ENCODE measurements around the gene KCNA5.

KCNA5 gene

DNA sequence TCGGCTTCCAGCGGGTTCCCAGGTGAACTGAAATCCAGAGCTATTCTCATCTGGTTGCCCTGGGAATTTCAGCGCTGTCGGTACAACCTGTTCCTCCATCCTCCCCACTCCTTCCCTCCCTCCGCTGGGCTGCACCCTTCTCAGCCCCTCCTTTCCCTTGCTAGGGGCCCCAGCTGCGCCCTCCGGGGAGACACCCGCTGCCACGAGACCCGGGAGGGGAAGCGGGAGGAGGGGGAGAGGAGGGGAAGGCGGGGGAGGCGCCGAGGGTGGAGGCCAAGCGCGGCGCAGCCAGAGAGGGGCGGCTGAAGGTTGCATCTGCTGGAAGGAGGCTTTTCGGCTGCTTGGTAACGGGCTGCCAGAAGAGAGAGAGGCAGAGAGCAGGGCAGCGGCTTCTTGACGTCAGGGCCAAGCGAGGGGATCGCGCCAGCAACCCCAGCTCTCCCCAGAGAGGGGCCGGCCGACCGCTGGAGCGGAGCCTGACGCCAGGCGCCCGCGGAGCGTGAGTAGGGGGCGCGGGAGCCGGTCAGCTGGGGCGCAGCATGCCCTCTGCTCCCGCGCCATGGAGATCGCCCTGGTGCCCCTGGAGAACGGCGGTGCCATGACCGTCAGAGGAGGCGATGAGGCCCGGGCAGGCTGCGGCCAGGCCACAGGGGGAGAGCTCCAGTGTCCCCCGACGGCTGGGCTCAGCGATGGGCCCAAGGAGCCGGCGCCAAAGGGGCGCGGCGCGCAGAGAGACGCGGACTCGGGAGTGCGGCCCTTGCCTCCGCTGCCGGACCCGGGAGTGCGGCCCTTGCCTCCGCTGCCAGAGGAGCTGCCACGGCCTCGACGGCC is at the start of gene KCNA5:
Gene KCNA5 (plus strand): TSS at position 291 of the 831 bp plus-strand sequence. CDS start 269 bp downstream, at position 560.
- ATAC-seq: no peak
- no peaks in the 10 kb centered on the region for H3K36me3 Mint-ChIP-seq
- DNase-seq (ENCODE audit: low spot score in 2 of 2): no peak
- H3K4me3 Mint-ChIP-seq: no peak within 1 kb of the TSS
- no peak within 1 kb of the TSS for H3K27ac Mint-ChIP-seq
- H3K4me1 Mint-ChIP-seq: no peaks in the 10 kb centered on the region
- no peaks in the 10 kb centered on the region for H3K9me3 Mint-ChIP-seq

DNA sequence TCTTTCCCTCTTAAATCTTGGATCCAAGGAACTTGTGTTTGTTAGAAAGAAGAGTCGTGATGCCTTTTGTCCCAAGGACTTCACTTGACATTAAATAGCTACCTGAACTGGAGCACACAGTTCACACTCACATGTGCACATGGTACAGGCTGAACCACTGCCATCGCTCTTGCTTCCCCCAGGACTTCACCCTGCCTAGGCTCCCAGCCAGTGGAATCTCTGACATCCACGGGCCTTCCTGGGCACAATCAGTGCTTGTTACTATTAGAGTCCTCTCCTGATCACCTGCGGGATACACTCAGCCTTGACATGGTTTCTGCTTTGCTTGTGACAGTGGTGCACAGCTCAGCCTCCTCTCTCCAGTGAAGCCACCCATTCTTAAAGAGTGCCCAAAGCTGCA is 49.1 kb upstream of the KCNA5 start:
- Mint-ChIP-seq H3K36me3 (no peaks in the 10 kb centered on the region), H3K4me1 (no peaks in the 10 kb centered on the region), H3K27ac (no peak overlapping the region), H3K4me3 (no peak overlapping the region), H3K9me3 (no peaks in the 10 kb centered on the region)
- DNase-seq (ENCODE audit: low spot score in 2 of 2) (no peak), ATAC-seq (no peak)

GRCh38 chr12:4996714-4997113 is 47.0 kb upstream of the KCNA5 start:
- DNase-seq (ENCODE audit: low spot score in 2 of 2) (no peak), ATAC-seq (no peak)
- Mint-ChIP-seq H3K4me3 (no peak overlapping the region), H3K27ac (no peak overlapping the region), H3K9me3 (no peaks in the 10 kb centered on the region), H3K4me1 (no peaks in the 10 kb centered on the region), H3K36me3 (no peaks in the 10 kb centered on the region)

GRCh38 chr12:4997939-4998338 is 45.7 kb upstream of the KCNA5 start:
- DNase-seq (ENCODE audit: low spot score in 2 of 2) (no peak), ATAC-seq (no peak)
- Mint-ChIP-seq H3K4me1 (no peaks in the 10 kb centered on the region), H3K27ac (no peak overlapping the region), H3K36me3 (no peaks in the 10 kb centered on the region), H3K4me3 (no peak overlapping the region), H3K9me3 (no peaks in the 10 kb centered on the region)

DNA sequence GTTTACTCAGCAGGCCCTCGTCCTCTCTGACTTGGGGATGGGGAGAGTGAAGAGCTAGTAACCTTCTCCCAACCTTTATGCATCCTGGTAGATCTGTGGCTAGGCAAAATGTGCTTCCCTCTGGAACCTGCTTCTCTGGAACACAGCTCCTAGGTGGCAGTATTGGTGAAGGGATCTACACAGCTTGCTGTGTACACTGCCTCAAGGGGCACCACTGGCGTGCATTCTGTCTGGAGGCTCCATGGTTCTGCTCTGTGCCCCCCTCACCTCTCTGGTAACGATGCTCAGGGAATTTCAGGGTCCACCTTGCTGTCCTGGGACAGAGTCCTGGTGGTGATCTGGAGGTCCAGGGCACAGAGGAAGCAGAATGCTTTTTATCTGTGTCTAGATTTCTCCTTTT is 43.5 kb upstream of the KCNA5 start:
- DNase-seq (ENCODE audit: low spot score in 2 of 2) (no peak), ATAC-seq (no peak)
- Mint-ChIP-seq H3K4me1 (no peaks in the 10 kb centered on the region), H3K9me3 (no peaks in the 10 kb centered on the region), H3K4me3 (no peak overlapping the region), H3K36me3 (no peaks in the 10 kb centered on the region), H3K27ac (no peak overlapping the region)

DNA sequence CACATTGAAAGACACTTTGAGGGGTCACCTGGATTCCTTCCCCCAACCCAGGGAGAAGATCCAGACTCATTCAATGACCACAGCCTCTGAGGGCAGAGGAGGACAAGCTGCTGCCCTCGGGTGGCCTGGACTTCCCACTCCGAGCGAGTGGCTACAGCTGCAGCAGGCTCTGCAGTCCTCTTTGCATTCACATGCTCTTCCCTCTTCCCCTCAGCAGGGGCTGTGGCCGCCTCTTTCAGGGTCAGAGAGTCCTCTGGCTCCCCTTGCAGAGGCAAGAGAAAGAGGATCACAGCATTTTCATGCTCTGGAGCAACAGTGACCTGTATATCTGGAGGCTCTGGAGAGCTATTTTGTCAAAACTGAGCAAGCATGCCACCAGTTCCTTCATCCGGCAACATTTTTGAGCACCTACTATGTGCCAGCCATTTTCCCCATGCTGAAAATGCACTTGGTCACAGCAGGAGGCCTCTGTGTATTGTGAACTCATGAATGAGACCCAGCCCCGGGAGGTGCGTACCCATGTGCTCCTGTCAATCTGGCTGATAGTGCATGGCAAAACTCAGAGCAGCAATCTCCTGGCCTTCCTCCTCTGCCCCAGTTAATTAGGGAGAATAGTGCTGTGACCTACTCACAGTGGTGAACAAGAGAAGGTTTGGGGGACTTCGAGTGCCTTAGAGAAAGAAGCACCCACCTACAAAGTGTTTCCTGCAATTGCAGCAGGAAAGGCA is 42.9 kb upstream of the KCNA5 start:
- Mint-ChIP-seq H3K9me3 (no peaks in the 10 kb centered on the region), H3K36me3 (no peaks in the 10 kb centered on the region), H3K27ac (no peak overlapping the region), H3K4me3 (no peak overlapping the region), H3K4me1 (no peaks in the 10 kb centered on the region)
- DNase-seq (ENCODE audit: low spot score in 2 of 2) (no peak), ATAC-seq (no peak)

- Mint-ChIP-seq H3K36me3 (no peaks in the 10 kb centered on the region), H3K4me3 (no peak overlapping the region), H3K9me3 (no peaks in the 10 kb centered on the region), H3K27ac (no peak overlapping the region), H3K4me1 (no peaks in the 10 kb centered on the region)
- ATAC-seq: peak; percentile 64
- DNase-seq (ENCODE audit: low spot score in 2 of 2): peak; percentile 11 to 55
Measured at GRCh38 chr12:5003025-5003666, 40.5 kb upstream of the KCNA5 start.

GRCh38 chr12:5008661-5009060 is 35.0 kb upstream of the KCNA5 start:
- H3K27ac Mint-ChIP-seq: no peak overlapping the region
- H3K9me3 Mint-ChIP-seq: no peaks in the 10 kb centered on the region
- H3K4me1 Mint-ChIP-seq: no peaks in the 10 kb centered on the region
- no peaks in the 10 kb centered on the region for H3K36me3 Mint-ChIP-seq
- DNase-seq (ENCODE audit: low spot score in 2 of 2) (no peak), ATAC-seq (no peak)
- H3K4me3 Mint-ChIP-seq: no peak overlapping the region

DNA sequence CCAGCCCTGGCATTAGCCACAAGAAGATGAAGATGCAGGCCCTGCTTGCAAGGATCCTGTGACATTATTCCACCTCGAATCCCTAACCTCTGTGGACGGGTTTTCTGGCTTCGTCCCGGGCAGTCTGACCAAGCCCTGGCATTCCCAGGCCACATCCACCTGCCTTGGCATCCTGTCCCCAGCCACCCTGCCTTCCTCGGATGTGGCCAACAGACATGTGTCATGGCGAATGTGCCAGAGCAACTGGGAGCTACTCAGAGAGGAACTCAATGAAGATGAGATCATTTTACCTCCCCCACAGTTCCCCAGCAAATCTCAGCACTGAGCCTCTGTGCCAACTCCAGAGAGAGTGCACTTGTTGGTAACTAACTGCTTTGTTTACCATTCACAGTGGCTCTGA is 33.5 kb upstream of the KCNA5 start:
- no peaks in the 10 kb centered on the region for H3K4me1 Mint-ChIP-seq
- H3K36me3 Mint-ChIP-seq: no peaks in the 10 kb centered on the region
- ATAC-seq: no peak
- no peak overlapping the region for H3K4me3 Mint-ChIP-seq
- H3K9me3 Mint-ChIP-seq: no peaks in the 10 kb centered on the region
- no peak overlapping the region for H3K27ac Mint-ChIP-seq
- no peak for DNase-seq (ENCODE audit: low spot score in 2 of 2)

DNA sequence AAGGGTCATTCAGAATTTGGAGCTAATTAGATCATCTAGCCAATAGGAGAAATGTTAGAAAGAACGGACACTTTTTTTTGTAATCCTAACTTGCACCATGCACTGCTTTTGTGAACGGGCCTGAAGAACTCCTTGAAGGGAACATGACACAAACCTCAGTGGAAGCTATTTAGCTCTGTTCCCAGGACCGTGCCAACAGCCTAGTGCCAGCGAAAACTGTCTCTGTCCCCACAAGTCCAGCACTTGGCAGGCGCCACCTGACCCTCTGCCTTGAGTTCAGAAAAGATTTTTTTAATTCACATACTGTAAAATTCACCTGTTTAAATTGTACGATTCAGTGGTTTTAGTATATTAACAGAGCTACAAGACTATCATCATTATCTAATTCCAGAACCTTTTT is 31.3 kb upstream of the KCNA5 start:
- H3K9me3 Mint-ChIP-seq: no peaks in the 10 kb centered on the region
- DNase-seq (ENCODE audit: low spot score in 2 of 2) (no peak), ATAC-seq (no peak)
- no peaks in the 10 kb centered on the region for H3K4me1 Mint-ChIP-seq
- peaks cover 4% of the 10 kb centered on the region for H3K36me3 Mint-ChIP-seq
- no peak overlapping the region for H3K4me3 Mint-ChIP-seq
- no peak overlapping the region for H3K27ac Mint-ChIP-seq

- no peak overlapping the region for H3K27ac Mint-ChIP-seq
- DNase-seq (ENCODE audit: low spot score in 2 of 2) (no peak), ATAC-seq (no peak)
- no peaks in the 10 kb centered on the region for H3K4me1 Mint-ChIP-seq
- H3K4me3 Mint-ChIP-seq: no peak overlapping the region
- H3K9me3 Mint-ChIP-seq: no peaks in the 10 kb centered on the region
- H3K36me3 Mint-ChIP-seq: peaks cover 5% of the 10 kb centered on the region
Measured at GRCh38 chr12:5013266-5013730, 30.4 kb upstream of the KCNA5 start.

DNA sequence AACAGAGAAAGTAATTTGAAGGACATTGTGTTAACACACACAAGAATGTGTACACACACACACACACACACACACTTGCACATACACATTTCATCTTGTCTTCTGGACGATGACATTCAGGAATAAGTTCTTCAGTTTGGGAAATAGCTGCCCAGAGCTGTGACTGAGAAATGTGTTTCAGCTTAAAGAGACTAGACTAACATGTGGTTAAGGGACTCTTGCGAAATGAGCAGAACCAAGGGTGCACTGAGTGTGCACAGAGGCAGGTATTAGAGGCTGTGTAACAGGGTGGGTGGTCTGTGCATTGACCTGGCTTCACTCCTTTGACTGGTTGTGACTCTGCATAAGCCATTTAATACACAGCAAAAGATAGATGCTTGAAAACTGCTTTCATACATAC is 29.4 kb upstream of the KCNA5 start:
- DNase-seq (ENCODE audit: low spot score in 2 of 2): no peak
- H3K9me3 Mint-ChIP-seq: no peaks in the 10 kb centered on the region
- H3K4me3 Mint-ChIP-seq: no peak overlapping the region

DNA sequence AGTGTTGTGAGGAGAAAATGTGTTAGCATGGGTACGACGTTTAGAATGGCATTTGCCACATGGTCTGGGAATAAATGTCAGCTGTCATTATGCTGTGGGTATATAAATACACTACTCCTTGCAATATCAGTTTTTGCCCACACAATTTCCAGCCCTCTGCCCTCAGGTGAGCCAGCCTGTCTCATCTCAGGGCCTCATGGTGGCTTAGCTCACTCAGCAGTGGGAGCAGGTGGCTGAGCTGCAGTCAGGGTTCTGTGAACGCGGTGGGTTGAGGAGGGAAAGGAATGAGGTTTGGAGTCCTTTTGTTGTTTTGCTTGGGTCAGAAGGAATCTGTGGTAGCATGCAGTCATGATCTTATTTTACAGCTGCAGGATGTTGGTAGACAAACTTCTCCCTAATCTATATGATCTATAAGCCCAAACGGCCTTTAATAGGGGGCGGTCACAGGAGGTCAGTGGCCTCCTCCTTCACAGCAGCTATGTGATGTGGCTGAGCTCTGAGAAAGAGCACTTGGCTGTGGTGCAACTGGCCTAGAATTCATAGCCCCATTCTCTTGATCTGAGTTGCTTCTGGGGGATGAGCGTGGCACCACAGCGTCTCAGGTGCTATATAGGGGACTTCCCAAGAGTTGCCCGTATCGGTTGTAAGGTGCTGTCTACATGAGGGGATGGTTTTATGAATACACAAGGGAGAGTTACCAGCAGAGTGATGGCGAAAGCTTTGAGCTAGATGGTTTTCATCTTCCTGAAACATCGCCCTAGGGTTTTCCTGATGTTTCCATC is 27.8 kb upstream of the KCNA5 start:
- ATAC-seq (peak; percentile 45), DNase-seq (ENCODE audit: low spot score in 2 of 2) (no peak)
- Mint-ChIP-seq H3K4me1 (no peaks in the 10 kb centered on the region), H3K27ac (no peak overlapping the region), H3K9me3 (no peaks in the 10 kb centered on the region), H3K36me3 (peaks cover 5% of the 10 kb centered on the region), H3K4me3 (no peak overlapping the region)

More for the DNA sequence above, 29.4 kb upstream of the KCNA5 start:
- no peak for ATAC-seq
- Mint-ChIP-seq H3K4me1 (no peaks in the 10 kb centered on the region), H3K36me3 (peaks cover 5% of the 10 kb centered on the region), H3K27ac (no peak overlapping the region)

DNA sequence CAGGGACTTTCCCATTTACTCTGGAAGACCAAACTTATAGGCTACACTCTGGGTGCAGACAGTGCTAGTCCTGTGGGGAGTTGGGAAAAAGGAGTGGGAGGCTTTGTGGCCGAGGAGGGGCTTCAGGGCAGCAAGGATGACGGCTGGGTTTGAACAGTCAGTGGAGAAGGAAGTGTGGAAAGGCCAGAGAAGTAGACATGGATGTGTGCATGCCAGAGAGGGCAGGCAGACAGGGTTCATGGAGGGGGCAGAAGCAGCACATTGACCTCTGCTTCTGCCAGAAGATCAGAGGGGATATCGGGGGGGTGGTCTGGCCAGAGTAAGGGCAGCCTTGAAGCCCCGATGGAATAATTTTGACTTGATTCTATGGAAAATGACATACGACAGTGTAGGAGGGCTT is 27.2 kb upstream of the KCNA5 start:
- Mint-ChIP-seq H3K27ac (no peak overlapping the region), H3K4me1 (peaks cover 5% of the 10 kb centered on the region), H3K9me3 (no peaks in the 10 kb centered on the region), H3K36me3 (peaks cover 5% of the 10 kb centered on the region), H3K4me3 (no peak overlapping the region)
- DNase-seq (ENCODE audit: low spot score in 2 of 2): no peak
- ATAC-seq: no peak

All from stimulated activated effector memory CD8-positive, alpha-beta T cell treated with anti-CD3 and anti-CD28 coated beads, Interleukin-12 subunit alpha, Interleukin-12 subunit beta, amount 100 ng/mL, for 72 hours (primary cell).